ENCODE data around the gene GRIK2.

The GRIK2 gene

DNA sequence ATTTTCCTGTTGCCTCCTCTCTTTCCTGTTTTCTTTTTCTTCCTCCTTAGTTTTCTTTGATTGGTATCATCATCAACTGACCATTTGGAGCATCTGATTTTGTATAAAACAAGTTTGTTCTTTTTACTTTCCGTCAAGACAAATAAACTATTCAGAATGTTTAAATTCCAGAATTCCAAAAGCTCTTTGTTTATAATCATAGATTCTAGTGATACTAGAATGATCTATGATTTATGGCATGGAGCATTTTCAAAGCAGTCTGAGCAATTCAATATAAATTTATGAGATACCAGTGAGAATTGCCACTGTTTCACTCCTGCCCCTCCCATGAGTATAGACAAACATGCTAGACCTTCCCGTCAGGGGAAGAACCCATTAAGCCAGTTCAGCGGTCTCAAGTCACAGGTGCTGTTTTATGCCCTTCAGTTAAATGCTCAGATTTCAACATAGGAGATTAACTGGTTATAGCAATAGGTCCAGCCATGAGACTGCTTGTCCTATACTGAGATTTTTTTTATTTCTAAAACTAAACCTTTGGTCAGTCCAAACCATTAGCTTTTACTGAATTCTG, 60.7 kb downstream of the GRIK2 start:
- DNase-seq (ENCODE audit: low read depth, low spot score) = no peak

DNA sequence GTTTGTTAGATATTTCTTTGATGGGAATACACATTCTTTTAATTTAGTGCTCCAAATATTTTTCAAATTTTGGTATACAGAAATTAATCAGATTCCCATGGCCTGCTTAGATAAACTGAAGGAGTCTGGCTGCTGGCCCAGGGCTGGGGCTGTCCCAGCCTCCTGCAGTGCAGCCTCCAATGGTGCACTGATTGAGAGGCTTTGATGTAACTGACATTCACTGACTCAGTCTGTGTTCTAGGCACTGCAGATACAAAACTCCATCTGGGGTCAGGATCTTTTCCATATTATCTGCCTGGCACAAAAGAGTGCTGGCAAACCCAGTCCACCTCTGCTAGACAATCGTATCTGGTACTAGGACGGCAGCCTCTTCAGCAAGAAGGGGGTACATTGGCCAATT, 64.8 kb downstream of the GRIK2 start:
- DNase-seq (ENCODE audit: low read depth, low spot score) = no peak

- no peak for DNase-seq (ENCODE audit: low read depth, low spot score)
Observed at GRCh38 chr6:101458826-101459225, 65.3 kb downstream of the GRIK2 start.

- no peak for DNase-seq (ENCODE audit: low read depth, low spot score)
Observed at GRCh38 chr6:101462576-101462975, 69.1 kb downstream of the GRIK2 start.

DNA sequence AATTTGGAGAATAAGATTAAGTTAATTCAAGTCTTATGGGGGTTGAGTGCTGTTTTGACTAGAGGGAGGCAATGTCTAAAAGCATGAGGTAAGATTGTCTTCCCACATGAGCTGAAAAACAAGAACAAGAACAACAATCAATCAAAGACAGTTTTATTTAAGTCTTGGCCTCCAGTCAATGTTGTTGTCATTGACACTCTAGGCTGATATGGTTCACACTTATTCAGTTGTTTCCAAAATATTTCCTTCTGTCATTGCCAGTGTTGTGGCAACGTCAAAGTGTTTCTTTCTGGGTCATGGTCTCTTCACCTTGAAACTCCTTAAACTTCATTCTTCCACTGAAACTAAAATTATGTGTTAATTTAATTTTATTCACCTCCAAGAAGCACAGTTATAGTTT, 72.4 kb downstream of the GRIK2 start:
- no peak for DNase-seq (ENCODE audit: low read depth, low spot score)

GRCh38 chr6:101477436-101477835, 83.9 kb downstream of the GRIK2 start:
- DNase-seq (ENCODE audit: low read depth, low spot score) = no peak

- DNase-seq (ENCODE audit: low read depth, low spot score) = no peak
Observed at GRCh38 chr6:101478891-101479290, 85.4 kb downstream of the GRIK2 start.

- no peak for DNase-seq (ENCODE audit: low read depth, low spot score)
Observed at GRCh38 chr6:101482606-101483005, 89.1 kb downstream of the GRIK2 start.

GRCh38 chr6:101484781-101485180, 91.3 kb downstream of the GRIK2 start:
- no peak for DNase-seq (ENCODE audit: low read depth, low spot score)

- no peak for DNase-seq (ENCODE audit: low read depth, low spot score)
Observed at GRCh38 chr6:101486124-101486523, 92.6 kb downstream of the GRIK2 start.

DNA sequence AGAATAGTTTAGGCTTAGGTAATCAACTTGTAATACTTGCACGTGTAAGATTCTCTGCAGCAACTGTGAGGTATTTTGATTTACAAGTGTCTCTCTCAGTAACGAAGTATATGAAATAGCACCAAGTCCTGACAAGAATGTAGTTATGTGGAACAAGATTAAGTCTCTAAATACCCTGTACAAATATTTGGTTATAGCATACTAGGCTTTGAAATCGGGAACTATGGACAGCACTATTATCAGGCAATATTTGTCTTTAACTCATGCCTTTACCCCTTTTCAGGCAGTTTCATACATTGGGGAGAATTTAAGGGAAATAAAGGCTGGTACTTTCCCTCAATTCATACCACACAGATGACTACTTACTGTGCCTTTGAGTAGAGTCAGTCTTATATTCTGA, 93.2 kb downstream of the GRIK2 start:
- DNase-seq (ENCODE audit: low read depth, low spot score) = no peak

DNA sequence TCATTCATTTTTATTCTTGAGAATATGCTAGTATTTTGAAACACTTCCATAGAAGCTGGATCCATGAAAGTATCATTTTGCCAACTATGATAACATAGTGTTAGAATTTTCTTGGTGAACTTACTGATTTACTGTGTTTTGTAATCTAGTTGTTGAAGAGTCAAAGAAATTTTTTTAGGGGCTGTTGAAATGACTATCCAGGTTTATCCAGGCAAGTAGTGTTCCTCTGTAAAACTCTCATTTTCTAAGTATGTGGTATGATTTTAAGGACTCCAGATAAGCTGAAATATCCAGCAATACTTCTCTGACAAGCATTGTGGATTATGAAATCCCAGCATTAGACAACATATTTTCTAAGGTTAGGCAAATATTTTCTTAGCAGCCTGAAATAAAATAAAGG, 95.9 kb downstream of the GRIK2 start:
- no peak for DNase-seq (ENCODE audit: low read depth, low spot score)

DNA sequence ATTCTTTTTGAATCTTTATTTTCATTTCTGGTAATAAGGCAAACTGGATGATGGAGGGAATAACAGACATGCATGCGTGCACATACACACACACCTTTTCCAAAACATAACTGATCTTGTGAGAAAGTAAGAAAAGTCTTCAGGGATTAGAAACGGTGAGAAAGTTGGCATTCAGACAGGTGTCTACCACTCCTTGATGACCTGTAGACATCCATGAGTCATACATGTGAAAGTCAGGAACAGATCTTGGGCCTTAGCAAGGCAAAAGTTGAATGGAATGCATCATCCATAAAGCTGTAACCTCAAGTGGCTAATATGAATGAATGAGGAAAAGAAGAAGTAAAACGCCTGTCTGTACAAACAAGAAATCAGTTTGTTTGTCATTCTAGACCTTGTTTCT, 97.3 kb downstream of the GRIK2 start:
- no peak for DNase-seq (ENCODE audit: low read depth, low spot score)

GRCh38 chr6:101502818-101503217, 109.3 kb downstream of the GRIK2 start:
- no peak for DNase-seq (ENCODE audit: low read depth, low spot score)

DNA sequence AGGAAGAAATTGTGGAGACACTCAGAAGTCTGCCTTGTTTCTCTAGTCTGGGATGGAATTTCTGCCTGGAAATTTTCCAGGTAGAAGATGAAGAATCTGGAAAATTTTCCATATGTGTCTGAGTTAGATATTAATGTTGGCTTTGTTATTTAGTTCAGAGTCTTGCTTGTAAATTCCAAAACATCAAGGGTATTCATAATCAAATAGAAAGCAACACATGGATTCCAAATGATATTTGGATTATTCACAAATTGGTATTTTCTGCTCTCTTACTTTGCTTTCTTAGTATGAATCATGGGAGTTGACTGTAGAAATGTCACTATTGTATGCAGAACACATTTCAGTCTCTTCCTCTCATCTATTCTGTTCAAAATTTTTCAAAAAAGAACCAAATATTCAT, 116.0 kb downstream of the GRIK2 start:
- no peak for DNase-seq (ENCODE audit: low read depth, low spot score)

- DNase-seq (ENCODE audit: low read depth, low spot score) = no peak
Observed at GRCh38 chr6:101513181-101513580, 119.7 kb downstream of the GRIK2 start.

DNA sequence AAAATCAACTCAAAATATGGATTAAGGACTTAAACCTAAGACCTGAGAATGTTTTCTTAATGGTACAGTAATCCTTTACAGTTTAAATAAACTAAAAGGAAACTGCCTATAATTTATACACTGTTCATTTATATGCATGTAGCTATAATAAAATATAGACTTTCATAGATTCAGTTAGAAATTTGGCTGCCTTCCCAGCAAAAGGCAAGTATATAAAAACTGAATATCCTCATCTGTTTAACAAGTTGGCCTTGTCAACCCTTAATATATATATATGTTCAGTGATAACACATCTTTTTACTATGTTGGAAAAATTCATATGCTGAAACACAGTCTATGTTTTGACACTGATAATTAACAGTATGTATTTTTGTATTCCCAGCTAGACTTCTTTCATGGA, 123.1 kb downstream of the GRIK2 start:
- DNase-seq (ENCODE audit: low read depth, low spot score) = no peak

DNA sequence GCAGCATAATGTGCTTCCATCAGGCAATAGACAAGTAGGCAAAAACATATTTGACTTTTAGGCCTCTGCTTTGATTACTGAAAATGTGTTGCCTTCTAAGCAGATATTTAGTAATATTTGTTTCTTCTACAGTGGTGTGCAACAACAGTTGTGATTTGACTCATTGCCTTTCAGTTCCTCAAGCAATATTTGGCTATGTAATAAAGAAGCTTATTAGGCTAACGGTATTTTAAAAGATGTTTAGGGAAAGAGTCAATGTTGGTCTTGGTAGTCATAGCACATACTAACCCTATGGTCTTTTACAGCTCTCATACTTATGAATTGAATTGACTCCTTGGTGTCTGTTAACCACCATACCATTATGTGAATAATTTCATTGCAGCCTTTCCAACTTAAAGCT, 124.1 kb downstream of the GRIK2 start:
- no peak for DNase-seq (ENCODE audit: low read depth, low spot score)

- no peak for DNase-seq (ENCODE audit: low read depth, low spot score)
Observed at GRCh38 chr6:101522254-101522653, 128.7 kb downstream of the GRIK2 start.

DNA sequence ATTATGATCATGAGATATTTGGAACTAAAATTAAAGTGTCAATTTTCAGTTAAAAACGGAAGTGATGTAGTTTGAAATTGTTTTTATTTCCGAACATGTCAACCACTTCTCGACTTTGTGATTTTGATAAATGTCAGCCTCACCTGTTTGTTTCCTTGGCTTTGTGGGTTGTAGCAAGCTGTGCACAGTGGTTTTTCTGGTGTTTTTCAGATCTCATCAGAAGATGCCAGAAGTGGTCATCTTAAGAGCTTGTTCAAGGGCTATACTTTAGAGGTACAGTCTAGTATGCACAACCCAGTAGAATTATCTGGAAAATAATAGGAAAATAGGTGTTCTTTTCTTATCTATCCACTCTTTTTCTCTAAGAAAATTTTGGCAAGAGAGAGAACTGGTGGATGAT, 134.0 kb downstream of the GRIK2 start:
- DNase-seq (ENCODE audit: low read depth, low spot score) = no peak

DNA sequence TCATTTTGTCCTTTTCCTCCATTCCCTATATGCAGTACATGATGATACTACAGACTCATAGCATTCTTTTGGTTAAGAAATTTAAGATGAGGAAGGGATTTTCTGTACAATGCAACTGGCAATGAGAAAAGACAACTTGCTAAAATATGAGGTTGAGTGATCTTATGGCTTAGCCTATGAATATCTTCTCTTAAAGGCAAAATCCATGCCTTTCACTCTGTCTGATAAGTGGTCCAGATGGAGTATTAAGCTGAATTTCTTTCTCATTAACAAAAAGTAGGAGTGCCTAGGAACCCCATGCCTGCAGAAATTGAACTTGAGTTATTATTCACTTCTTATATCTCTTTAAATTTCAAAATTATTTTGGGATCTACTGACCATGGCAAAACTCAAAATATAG, 135.3 kb downstream of the GRIK2 start:
- no peak for DNase-seq (ENCODE audit: low read depth, low spot score)

GRCh38 chr6:101531538-101531937, 138.0 kb downstream of the GRIK2 start:
- no peak for DNase-seq (ENCODE audit: low read depth, low spot score)

- DNase-seq (ENCODE audit: low read depth, low spot score) = no peak
Observed at GRCh38 chr6:101534386-101534785, 140.9 kb downstream of the GRIK2 start.

- no peak for DNase-seq (ENCODE audit: low read depth, low spot score)
Observed at GRCh38 chr6:101534821-101535220, 141.3 kb downstream of the GRIK2 start.
